Liver (tissue), 3 donors: ENCODE data around the gene PRB4.
"Not testable (repeated sequence)": the region's sequence is repeated elsewhere in the genome, so short reads cannot be mapped to it uniquely, and the experiment has no call there.

Experiments used
- CTCF ChIP-seq: fragments of 150-350 bp; IDR thresholded peaks from 2 replicates; pipeline ENCODE4 v1.5.1; 2017; ENCODE audit warnings: improper control_type of control experiment, low read depth, low read length; ENCODE audit not compliant: missing input control
- FOXA2 ChIP-seq: IDR thresholded peaks from 2 replicates; pipeline ENCODE4 v1.6.1; 2016; ENCODE audit warnings: antibody characterized with exemption
- JUND ChIP-seq, 2 donors: IDR thresholded peaks; 2 replicates each; pipeline ENCODE4 v1.6.1; 2016; ENCODE audit warnings: antibody characterized with exemption in 2 of 2
- RAD21 ChIP-seq, 2 donors: IDR thresholded peaks; 2 replicates each; pipeline ENCODE4 v1.6.1; 2016; ENCODE audit warnings: antibody characterized with exemption in 2 of 2, mild to moderate bottlenecking in 2 of 2
- RXRA ChIP-seq, 2 donors: IDR thresholded peaks; 2 replicates each; pipeline ENCODE4 v1.6.1; 2017 to 2018; ENCODE audit warnings: antibody characterized with exemption in 2 of 2, mild to moderate bottlenecking in 1 of 2
- YY1 ChIP-seq: IDR thresholded peaks from 2 replicates; pipeline ENCODE4 v1.6.1; 2016; ENCODE audit warnings: antibody characterized with exemption, mild to moderate bottlenecking
- donor health status: healthy.
- donor health status: healthy.

GRCh38 chr12:11351736-11352135, 41.5 kb upstream of the PRB4 start:
- TF ChIP-seq CTCF; YY1; JUND (IDR thresholded peaks at IDR 0.05); RAD21 (IDR thresholded peaks at IDR 0.05); RXRA (IDR thresholded peaks at IDR 0.05); FOXA2: not testable (repeated sequence)
